Measurements from ENCODE around the gene KMT2C. TPM values are rescaled to one million over a fixed set of nuclear protein-coding genes. Genes with fewer than 3 reads are reported as not detected.
"Not testable (repeated sequence)": the region's sequence is repeated elsewhere in the genome, so short reads cannot be mapped to it uniquely, and the experiment has no call there.

The KMT2C gene
- total RNA-seq, 2 donors from 2014 or later, result 71.2 to 105 TPM

DNA sequence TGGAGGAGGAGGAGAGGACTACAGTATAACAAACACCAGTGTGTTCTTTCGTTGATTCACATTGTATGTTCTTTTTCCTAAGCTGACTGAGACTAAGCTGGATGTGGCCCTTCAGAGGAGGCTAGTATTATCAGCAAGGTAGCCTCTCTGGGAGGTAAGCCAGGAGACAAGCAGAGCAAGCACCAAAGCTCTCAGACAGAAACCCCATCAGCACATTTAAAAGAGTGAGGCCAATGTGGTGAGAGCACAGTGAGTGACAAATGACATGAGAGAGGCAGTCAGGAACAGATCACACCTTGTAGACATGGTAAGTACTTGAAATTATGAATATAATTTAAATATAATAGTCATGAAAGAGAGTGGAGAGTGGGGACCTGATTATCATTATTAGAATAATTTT, 107.6 kb downstream of the KMT2C start:
- no peaks in the 10 kb centered on the region for H3K27me3 Mint-ChIP-seq
- H3K36me3 Mint-ChIP-seq, result peaks cover 10% of the 10 kb centered on the region
- H3K9me3 Mint-ChIP-seq, result no peaks in the 10 kb centered on the region
- DNase-seq (ENCODE audit: low spot score) (no peak), ATAC-seq (no peak)
- no peak overlapping the region for H3K4me3 Mint-ChIP-seq
- H3K4me1 Mint-ChIP-seq (ENCODE audit: low read depth in 2 of 2), result peaks cover 21 to 33% of the 10 kb centered on the region in 2 donors
- H3K27ac Mint-ChIP-seq, result no peak overlapping the region

GRCh38 chr7:152315845-152316244, 120.0 kb downstream of the KMT2C start:
- Mint-ChIP-seq H3K36me3 (no peaks in the 10 kb centered on the region), H3K27me3 (no peaks in the 10 kb centered on the region), H3K4me1 (ENCODE audit: low read depth in 2 of 2) (peaks cover 37 to 41% of the 10 kb centered on the region in 2 donors), H3K27ac (peak overlapping the region in 1 of 2 donors; percentile 64), H3K4me3 (no peak overlapping the region), H3K9me3 (no peaks in the 10 kb centered on the region)
- ATAC-seq (no peak), DNase-seq (ENCODE audit: low spot score) (no peak)

GRCh38 chr7:152313831-152314604, 121.8 kb downstream of the KMT2C start:
- Mint-ChIP-seq H3K36me3 (no peaks in the 10 kb centered on the region), H3K4me1 (ENCODE audit: low read depth in 2 of 2) (peaks cover 33 to 41% of the 10 kb centered on the region in 2 donors), H3K27ac (peak overlapping the region in 1 of 2 donors; percentile 54), H3K9me3 (no peaks in the 10 kb centered on the region), H3K4me3 (peak overlapping the region; percentile 0), H3K27me3 (no peaks in the 10 kb centered on the region)
- DNase-seq (ENCODE audit: low spot score), result no peak
- no peak for ATAC-seq

GRCh38 chr7:152313217-152313616, 122.6 kb downstream of the KMT2C start:
- Mint-ChIP-seq H3K4me1 (ENCODE audit: low read depth in 2 of 2) (peaks cover 33 to 41% of the 10 kb centered on the region in 2 donors), H3K36me3 (no peaks in the 10 kb centered on the region), H3K27ac (no peak overlapping the region), H3K9me3 (no peaks in the 10 kb centered on the region), H3K4me3 (no peak overlapping the region), H3K27me3 (no peaks in the 10 kb centered on the region)
- DNase-seq (ENCODE audit: low spot score) (no peak), ATAC-seq (no peak)

DNA sequence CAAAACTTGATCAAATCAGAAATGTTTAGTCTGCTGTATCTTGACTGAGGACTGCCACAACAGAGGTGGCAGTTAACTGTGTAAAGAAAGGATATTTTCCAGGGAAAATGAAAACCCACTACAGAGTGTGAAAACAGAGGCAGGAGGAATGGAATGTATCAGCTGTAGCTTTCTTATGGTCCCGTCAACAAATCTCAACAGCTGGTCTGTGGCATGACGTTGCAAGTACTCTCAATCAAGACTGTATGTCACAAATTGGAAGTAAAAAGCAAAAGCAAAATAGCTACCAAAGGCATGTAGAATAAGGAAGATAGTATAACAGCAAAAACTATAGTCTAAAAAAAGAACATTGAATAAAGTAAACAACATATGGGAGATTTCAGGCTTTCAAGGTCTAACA, 123.5 kb downstream of the KMT2C start:
- Mint-ChIP-seq H3K27ac (no peak overlapping the region), H3K4me1 (ENCODE audit: low read depth in 2 of 2) (peaks cover 27 to 36% of the 10 kb centered on the region in 2 donors), H3K36me3 (no peaks in the 10 kb centered on the region), H3K9me3 (no peaks in the 10 kb centered on the region), H3K4me3 (no peak overlapping the region), H3K27me3 (no peaks in the 10 kb centered on the region)
- no peak for DNase-seq (ENCODE audit: low spot score)
- no peak for ATAC-seq

GRCh38 chr7:152307902-152308301, 127.9 kb downstream of the KMT2C start:
- H3K9me3 Mint-ChIP-seq, result no peaks in the 10 kb centered on the region
- H3K36me3 Mint-ChIP-seq, result peaks cover 6% of the 10 kb centered on the region
- H3K27me3 Mint-ChIP-seq, result no peaks in the 10 kb centered on the region
- peaks cover 12 to 14% of the 10 kb centered on the region in 2 donors for H3K4me1 Mint-ChIP-seq (ENCODE audit: low read depth in 2 of 2)
- DNase-seq (ENCODE audit: low spot score) (no peak), ATAC-seq (no peak)
- H3K27ac Mint-ChIP-seq, result no peak overlapping the region
- H3K4me3 Mint-ChIP-seq, result no peak overlapping the region

DNA sequence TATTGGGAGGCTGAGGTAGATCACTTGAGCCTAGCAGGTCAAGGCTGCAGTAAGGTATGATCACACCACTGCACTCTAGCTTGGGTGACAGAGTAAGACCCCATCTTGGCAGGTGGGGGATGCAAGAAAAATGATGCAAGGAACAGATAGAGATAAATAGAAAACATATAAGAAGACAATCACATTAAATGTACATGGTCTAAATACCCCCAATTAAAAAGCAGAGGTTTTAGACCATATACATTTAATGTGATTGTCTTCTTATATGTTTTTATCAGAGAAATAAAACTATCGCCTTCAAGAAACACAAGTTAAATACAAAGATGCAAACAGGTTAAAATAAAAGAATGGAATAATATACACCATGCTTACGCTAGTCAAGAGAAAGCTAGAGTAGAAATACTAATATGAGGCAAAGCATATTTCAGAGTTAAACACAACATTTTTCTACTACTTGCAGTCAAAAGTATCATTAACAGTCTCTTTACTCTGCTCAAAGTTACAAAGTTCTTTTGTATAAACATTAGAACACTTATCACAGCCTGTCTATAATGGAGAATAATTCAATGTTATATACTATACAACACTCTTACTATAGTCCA, 136.2 kb downstream of the KMT2C start:
- H3K36me3 Mint-ChIP-seq; DNase-seq (ENCODE audit: low spot score); H3K27me3 Mint-ChIP-seq; H3K9me3 Mint-ChIP-seq; H3K4me3 Mint-ChIP-seq; ATAC-seq; H3K27ac Mint-ChIP-seq: not testable (repeated sequence)
- H3K4me1 Mint-ChIP-seq (ENCODE audit: low read depth in 2 of 2), result peaks cover 0 to 11% of the 10 kb centered on the region in 2 donors

DNA sequence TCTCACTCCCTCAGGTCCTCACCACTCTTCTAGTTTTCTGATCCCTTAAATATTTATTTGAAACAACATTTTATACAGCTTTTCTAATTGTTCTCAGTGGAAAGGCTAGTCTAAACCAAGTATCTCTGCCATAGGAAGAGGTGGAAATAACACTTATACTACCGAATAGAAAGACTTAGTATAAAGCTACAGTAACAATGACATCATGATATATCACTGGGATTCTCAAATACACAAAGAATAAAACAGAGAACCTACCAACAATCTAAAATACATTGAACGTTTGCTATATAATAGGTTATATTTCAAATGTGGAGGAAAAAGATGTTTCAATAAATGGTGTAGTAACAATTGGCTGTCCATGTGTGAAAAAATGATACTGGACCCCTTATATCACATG, 142.9 kb downstream of the KMT2C start:
- H3K27me3 Mint-ChIP-seq, result no peaks in the 10 kb centered on the region
- no peaks in the 10 kb centered on the region for H3K9me3 Mint-ChIP-seq
- H3K36me3 Mint-ChIP-seq, result peaks cover 23% of the 10 kb centered on the region
- no peak for DNase-seq (ENCODE audit: low spot score)
- no peak overlapping the region for H3K27ac Mint-ChIP-seq
- ATAC-seq, result no peak
- peaks cover 6 to 8% of the 10 kb centered on the region in 2 donors for H3K4me1 Mint-ChIP-seq (ENCODE audit: low read depth in 2 of 2)
- no peak overlapping the region for H3K4me3 Mint-ChIP-seq

DNA sequence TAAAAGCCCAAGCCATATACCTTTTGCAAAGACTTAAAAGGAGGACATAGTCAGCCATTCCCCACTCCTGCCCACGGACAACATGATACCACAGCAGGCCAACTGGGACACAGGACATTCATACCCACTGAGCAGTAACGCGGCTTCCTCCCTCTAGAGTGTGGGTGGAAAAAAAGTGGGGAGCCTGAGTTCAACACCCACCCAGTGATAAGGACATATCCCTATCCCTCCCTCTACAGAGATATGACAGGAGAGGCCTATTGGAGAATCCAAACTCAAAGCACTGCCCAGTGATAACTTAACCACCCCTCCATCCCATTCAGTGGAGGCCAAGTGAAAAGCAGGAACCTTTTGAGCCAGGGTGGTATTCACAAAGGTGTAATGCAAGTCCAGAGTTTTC, 148.8 kb downstream of the KMT2C start:
- ATAC-seq; DNase-seq (ENCODE audit: low spot score); H3K9me3 Mint-ChIP-seq; H3K4me1 Mint-ChIP-seq (ENCODE audit: low read depth in 2 of 2); H3K27me3 Mint-ChIP-seq; H3K27ac Mint-ChIP-seq; H3K4me3 Mint-ChIP-seq: not testable (repeated sequence)
- H3K36me3 Mint-ChIP-seq, result peaks cover 11% of the 10 kb centered on the region

DNA sequence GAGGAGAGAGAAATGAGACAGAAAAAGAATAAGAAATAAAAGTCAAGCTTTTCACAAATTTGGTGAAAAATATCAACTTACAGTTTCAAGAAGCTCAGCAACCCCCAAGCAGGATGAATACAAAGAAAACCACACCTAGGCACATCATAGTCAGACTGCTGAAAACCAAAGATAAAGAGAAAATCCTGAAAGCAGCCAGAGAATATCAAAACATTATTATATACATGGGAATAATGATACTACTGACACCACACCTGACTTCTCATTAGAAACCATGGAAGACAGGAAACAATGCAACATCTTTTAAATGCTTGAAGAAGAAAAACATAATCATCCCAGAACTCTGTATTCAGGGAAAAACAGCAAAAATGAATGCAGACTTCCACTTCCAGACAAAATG, 149.6 kb downstream of the KMT2C start:
- H3K27me3 Mint-ChIP-seq; DNase-seq (ENCODE audit: low spot score); H3K4me3 Mint-ChIP-seq; H3K4me1 Mint-ChIP-seq (ENCODE audit: low read depth in 2 of 2); H3K27ac Mint-ChIP-seq; ATAC-seq; H3K9me3 Mint-ChIP-seq: not testable (repeated sequence)
- H3K36me3 Mint-ChIP-seq, result peaks cover 11% of the 10 kb centered on the region

GRCh38 chr7:152284998-152285397, 150.8 kb downstream of the KMT2C start:
- H3K27ac Mint-ChIP-seq; H3K4me3 Mint-ChIP-seq; DNase-seq (ENCODE audit: low spot score); ATAC-seq; H3K9me3 Mint-ChIP-seq; H3K27me3 Mint-ChIP-seq; H3K4me1 Mint-ChIP-seq (ENCODE audit: low read depth in 2 of 2): not testable (repeated sequence)
- H3K36me3 Mint-ChIP-seq, result peaks cover 11% of the 10 kb centered on the region

GRCh38 chr7:152277687-152278086, 158.1 kb downstream of the KMT2C start:
- not testable (repeated sequence) for H3K4me1 Mint-ChIP-seq (ENCODE audit: low read depth in 2 of 2); ATAC-seq; H3K9me3 Mint-ChIP-seq; H3K27me3 Mint-ChIP-seq; DNase-seq (ENCODE audit: low spot score); H3K27ac Mint-ChIP-seq; H3K4me3 Mint-ChIP-seq; H3K36me3 Mint-ChIP-seq

- DNase-seq (ENCODE audit: low spot score); H3K27me3 Mint-ChIP-seq; ATAC-seq; H3K36me3 Mint-ChIP-seq; H3K9me3 Mint-ChIP-seq; H3K4me3 Mint-ChIP-seq; H3K27ac Mint-ChIP-seq; H3K4me1 Mint-ChIP-seq (ENCODE audit: low read depth in 2 of 2): not testable (repeated sequence)
Observed at GRCh38 chr7:152270427-152270826, 165.4 kb downstream of the KMT2C start.

GRCh38 chr7:152266859-152267258, 168.9 kb downstream of the KMT2C start:
- not testable (repeated sequence) for H3K27ac Mint-ChIP-seq; H3K36me3 Mint-ChIP-seq; DNase-seq (ENCODE audit: low spot score); H3K27me3 Mint-ChIP-seq; ATAC-seq; H3K4me1 Mint-ChIP-seq (ENCODE audit: low read depth in 2 of 2); H3K9me3 Mint-ChIP-seq; H3K4me3 Mint-ChIP-seq
